ENCODE measurements around the gene OSBPL9.

GRCh38 chr1:51621161-51621560, 4.3 kb downstream of the OSBPL9 start:
- TF ChIP-seq CTCF (conservative IDR thresholded peaks at IDR 0.05; ENCODE audit: low read depth, low read length) (no peak), EZH2 (IDR thresholded peaks at IDR 0.05; ENCODE audit: borderline replicate concordance, low read depth, low read length, poor library complexity, severe bottlenecking) (no peak)

Measured in A673 (cell line).